GM23338 (cell line): ENCODE measurements around the gene PLCG2. TPM values are rescaled to one million over a fixed set of nuclear protein-coding genes. Genes with fewer than 3 reads are reported as not detected.

Source experiments
- ATAC-seq: fragments of 200-7000 bp; cut with Tn5 transposase; 3 replicates; pipeline ENCODE4 v1.9.1; 2020
- DNase-seq: peaks from one replicate; pipeline ENCODE4 v3.0.0-alpha.2; 2015; ENCODE audit warnings: low spot score
- H2AFZ ChIP-seq: fragments of 200-600 bp; sonication (generic); 2 replicates; pipeline ENCODE4 v1.8.0; 2016; ENCODE audit warnings: antibody characterized with exemption, mild to moderate bottlenecking, moderate library complexity
- H3F3A ChIP-seq: fragments of 200-600 bp; sonication (generic); replicated peaks from 2 replicates; pipeline ENCODE4 v1.8.0; 2017; ENCODE audit warnings: antibody characterized with exemption, mixed run types, low read depth
- H3K27ac ChIP-seq: fragments of 200-600 bp; sonication (generic); 2 replicates; pipeline ENCODE4 v1.6.1; 2016; ENCODE audit warnings: low read depth
- H3K27me3 ChIP-seq: fragments of 200-600 bp; sonication (generic); 2 replicates; pipeline ENCODE4 v1.8.0; 2016; ENCODE audit warnings: mild to moderate bottlenecking, mixed run types, moderate library complexity; ENCODE audit not compliant: insufficient read depth
- H3K36me3 ChIP-seq: fragments of 200-600 bp; sonication (generic); 2 replicates; pipeline ENCODE4 v1.8.0; 2016; ENCODE audit warnings: mild to moderate bottlenecking; ENCODE audit not compliant: insufficient read depth
- H3K4me1 ChIP-seq: fragments of 200-600 bp; sonication (generic); 2 replicates; pipeline ENCODE4 v1.8.0; 2016; ENCODE audit warnings: mild to moderate bottlenecking, moderate library complexity; ENCODE audit not compliant: insufficient read depth
- H3K4me2 ChIP-seq: fragments of 200-600 bp; sonication (generic); 2 replicates; pipeline ENCODE4 v1.7.1; 2017; ENCODE audit warnings: mixed run types
- H3K4me3 ChIP-seq: fragments of 200-600 bp; sonication (generic); 2 replicates; pipeline ENCODE4 v1.6.1; 2016; ENCODE audit warnings: mixed run types
- H3K79me2 ChIP-seq: fragments of 200-600 bp; sonication (generic); replicated peaks from 2 replicates; pipeline ENCODE4 v1.8.0; 2017; ENCODE audit warnings: mild to moderate bottlenecking; ENCODE audit not compliant: insufficient read depth
- H3K9me2 ChIP-seq: fragments of 200-600 bp; sonication (generic); 2 replicates; pipeline ENCODE4 v1.8.0; 2017; ENCODE audit not compliant: insufficient read depth
- H4K20me1 ChIP-seq: fragments of 200-600 bp; sonication (generic); replicated peaks from 2 replicates; pipeline ENCODE4 v1.8.0; 2017; ENCODE audit warnings: mild to moderate bottlenecking; ENCODE audit not compliant: insufficient read depth
- H3K27ac Mint-ChIP-seq: 2 replicates; pipeline ENCODE4 v1.8.0; 2020; ENCODE audit warnings: inconsistent platforms, mild to moderate bottlenecking, moderate library complexity, mixed read lengths
- H3K27me3 Mint-ChIP-seq: 3 replicates; pipeline ENCODE4 v1.8.0; 2022; ENCODE audit warnings: low read depth, mild to moderate bottlenecking, moderate library complexity, mixed read lengths, inconsistent platforms; ENCODE audit not compliant: insufficient read depth, poor library complexity
- H3K36me3 Mint-ChIP-seq: 3 replicates; pipeline ENCODE4 v1.8.0; 2021; ENCODE audit warnings: low read depth, mild to moderate bottlenecking, inconsistent platforms, moderate library complexity, mixed read lengths
- H3K4me1 Mint-ChIP-seq: 3 replicates; pipeline ENCODE4 v1.8.0; 2020; ENCODE audit warnings: mild to moderate bottlenecking, inconsistent platforms, mixed read lengths
- H3K4me3 Mint-ChIP-seq: 3 replicates; pipeline ENCODE4 v1.8.0; 2021; ENCODE audit warnings: moderate library complexity, mild to moderate bottlenecking, inconsistent platforms, mixed read lengths
- H3K9me3 Mint-ChIP-seq: 3 replicates; pipeline ENCODE4 v1.8.0; 2020; ENCODE audit warnings: moderate library complexity, mild to moderate bottlenecking, inconsistent platforms, mixed read lengths
- CREB1 ChIP-seq: fragments of 250-450 bp; sonication (Bioruptor Pico); IDR thresholded peaks from 2 replicates; pipeline ENCODE4 v1.5.0; 2020; ENCODE audit warnings: low read depth, mild to moderate bottlenecking, moderate library complexity
- ETS1 ChIP-seq: IDR thresholded peaks from 2 replicates; pipeline ENCODE4 v1.6.1; 2016; ENCODE audit warnings: antibody characterized with exemption
- EZH2 ChIP-seq: fragments of 200-600 bp; sonication (generic); IDR thresholded peaks from one replicate; pipeline ENCODE4 v1.8.0; 2017; ENCODE audit warnings: antibody characterized with exemption, mild to moderate bottlenecking, low read depth; ENCODE audit not compliant: unreplicated experiment
- EZH2phosphoT487 ChIP-seq: fragments of 200-600 bp; sonication (generic); IDR thresholded peaks from one replicate; pipeline ENCODE4 v1.8.1; 2018; ENCODE audit warnings: antibody characterized with exemption; ENCODE audit not compliant: unreplicated experiment
- ZNF114 ChIP-seq: fragments of 250-450 bp; sonication (Bioruptor Pico); IDR thresholded peaks from 2 replicates; pipeline ENCODE4 v1.5.0; 2020; ENCODE audit warnings: mild to moderate bottlenecking, moderate library complexity
- ZNF331 ChIP-seq: fragments of 250-450 bp; sonication (Bioruptor Pico); IDR thresholded peaks from 2 replicates; pipeline ENCODE4 v1.5.0; 2020; ENCODE audit warnings: low read depth, mild to moderate bottlenecking, moderate library complexity
- polyA plus RNA-seq: library from polyadenylated mRNA; unstranded; fragments of >200 nt; fragmentation: Nextera tagmentation; extraction: Ambion mirVana; gene quantifications from 2 replicates; pipeline ENCODE4 v1.2.1, GENCODE V29; 2016
- total RNA-seq: library from RNA; depleted of rRNA; stranded (reverse); fragments of >200 nt; shearing (Covaris generic); gene quantifications from 2 replicates; pipeline ENCODE4 v1.2.3, GENCODE V29; 2014
- TF ChIP-seq, protein P1 (sequence below): fragments of 250-450 bp; sonication (Bioruptor Pico); IDR thresholded peaks from 2 replicates; pipeline ENCODE4 v1.5.0; 2020; ENCODE audit warnings: mild to moderate bottlenecking, moderate library complexity
- TF ChIP-seq, protein P2 (sequence below): IDR thresholded peaks from one replicate; pipeline ENCODE4 v1.6.1; 2018; ENCODE audit warnings: antibody characterized with exemption; ENCODE audit not compliant: unreplicated experiment

Gene PLCG2
- total and polyA plus RNA-seq, 2 experiments from 2014 or later: 2.4 to 5.9 TPM

DNA sequence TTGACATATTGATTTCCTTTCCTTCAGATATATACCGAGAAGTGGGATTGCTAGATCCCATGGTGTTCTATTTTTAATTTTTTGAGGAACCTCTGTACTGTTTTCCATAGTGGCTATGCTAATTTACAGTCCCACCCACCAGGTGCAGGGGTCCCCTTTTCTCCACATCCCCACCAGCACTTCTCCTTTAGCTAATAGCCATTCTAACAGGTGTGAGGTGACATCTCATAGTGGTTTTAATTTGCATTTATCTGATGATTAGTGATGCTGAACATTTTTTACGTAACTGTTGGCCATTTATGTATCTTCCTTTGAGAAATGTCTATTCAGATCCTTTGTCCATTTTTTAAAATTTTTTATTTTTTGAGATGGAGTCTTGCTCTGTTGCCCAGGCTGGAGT lies 138.3 kb downstream of the PLCG2 start (continued):
- TF ChIP-seq, protein P1, sequence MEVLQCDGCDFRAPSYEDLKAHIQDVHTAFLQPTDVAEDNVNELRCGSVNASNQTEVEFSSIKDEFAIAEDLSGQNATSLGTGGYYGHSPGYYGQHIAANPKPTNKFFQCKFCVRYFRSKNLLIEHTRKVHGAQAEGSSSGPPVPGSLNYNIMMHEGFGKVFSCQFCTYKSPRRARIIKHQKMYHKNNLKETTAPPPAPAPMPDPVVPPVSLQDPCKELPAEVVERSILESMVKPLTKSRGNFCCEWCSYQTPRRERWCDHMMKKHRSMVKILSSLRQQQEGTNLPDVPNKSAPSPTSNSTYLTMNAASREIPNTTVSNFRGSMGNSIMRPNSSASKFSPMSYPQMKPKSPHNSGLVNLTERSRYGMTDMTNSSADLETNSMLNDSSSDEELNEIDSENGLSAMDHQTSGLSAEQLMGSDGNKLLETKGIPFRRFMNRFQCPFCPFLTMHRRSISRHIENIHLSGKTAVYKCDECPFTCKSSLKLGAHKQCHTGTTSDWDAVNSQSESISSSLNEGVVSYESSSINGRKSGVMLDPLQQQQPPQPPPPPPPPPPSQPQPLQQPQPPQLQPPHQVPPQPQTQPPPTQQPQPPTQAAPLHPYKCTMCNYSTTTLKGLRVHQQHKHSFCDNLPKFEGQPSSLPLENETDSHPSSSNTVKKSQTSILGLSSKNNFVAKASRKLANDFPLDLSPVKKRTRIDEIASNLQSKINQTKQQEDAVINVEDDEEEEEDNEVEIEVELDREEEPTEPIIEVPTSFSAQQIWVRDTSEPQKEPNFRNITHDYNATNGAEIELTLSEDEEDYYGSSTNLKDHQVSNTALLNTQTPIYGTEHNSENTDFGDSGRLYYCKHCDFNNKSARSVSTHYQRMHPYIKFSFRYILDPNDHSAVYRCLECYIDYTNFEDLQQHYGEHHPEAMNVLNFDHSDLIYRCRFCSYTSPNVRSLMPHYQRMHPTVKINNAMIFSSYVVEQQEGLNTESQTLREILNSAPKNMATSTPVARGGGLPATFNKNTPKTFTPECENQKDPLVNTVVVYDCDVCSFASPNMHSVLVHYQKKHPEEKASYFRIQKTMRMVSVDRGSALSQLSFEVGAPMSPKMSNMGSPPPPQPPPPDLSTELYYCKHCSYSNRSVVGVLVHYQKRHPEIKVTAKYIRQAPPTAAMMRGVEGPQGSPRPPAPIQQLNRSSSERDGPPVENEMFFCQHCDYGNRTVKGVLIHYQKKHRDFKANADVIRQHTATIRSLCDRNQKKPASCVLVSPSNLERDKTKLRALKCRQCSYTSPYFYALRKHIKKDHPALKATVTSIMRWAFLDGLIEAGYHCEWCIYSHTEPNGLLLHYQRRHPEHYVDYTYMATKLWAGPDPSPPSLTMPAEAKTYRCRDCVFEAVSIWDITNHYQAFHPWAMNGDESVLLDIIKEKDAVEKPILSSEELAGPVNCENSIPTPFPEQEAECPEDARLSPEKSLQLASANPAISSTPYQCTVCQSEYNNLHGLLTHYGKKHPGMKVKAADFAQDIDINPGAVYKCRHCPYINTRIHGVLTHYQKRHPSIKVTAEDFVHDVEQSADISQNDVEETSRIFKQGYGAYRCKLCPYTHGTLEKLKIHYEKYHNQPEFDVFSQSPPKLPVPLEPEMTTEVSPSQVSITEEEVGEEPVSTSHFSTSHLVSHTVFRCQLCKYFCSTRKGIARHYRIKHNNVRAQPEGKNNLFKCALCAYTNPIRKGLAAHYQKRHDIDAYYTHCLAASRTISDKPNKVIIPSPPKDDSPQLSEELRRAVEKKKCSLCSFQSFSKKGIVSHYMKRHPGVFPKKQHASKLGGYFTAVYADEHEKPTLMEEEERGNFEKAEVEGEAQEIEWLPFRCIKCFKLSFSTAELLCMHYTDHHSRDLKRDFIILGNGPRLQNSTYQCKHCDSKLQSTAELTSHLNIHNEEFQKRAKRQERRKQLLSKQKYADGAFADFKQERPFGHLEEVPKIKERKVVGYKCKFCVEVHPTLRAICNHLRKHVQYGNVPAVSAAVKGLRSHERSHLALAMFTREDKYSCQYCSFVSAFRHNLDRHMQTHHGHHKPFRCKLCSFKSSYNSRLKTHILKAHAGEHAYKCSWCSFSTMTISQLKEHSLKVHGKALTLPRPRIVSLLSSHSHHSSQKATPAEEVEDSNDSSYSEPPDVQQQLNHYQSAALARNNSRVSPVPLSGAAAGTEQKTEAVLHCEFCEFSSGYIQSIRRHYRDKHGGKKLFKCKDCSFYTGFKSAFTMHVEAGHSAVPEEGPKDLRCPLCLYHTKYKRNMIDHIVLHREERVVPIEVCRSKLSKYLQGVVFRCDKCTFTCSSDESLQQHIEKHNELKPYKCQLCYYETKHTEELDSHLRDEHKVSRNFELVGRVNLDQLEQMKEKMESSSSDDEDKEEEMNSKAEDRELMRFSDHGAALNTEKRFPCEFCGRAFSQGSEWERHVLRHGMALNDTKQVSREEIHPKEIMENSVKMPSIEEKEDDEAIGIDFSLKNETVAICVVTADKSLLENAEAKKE (CRISPR knock-in tag): no peak
- TF ChIP-seq CREB1 (CRISPR knock-in tag): no peak
- TF ChIP-seq ZNF331 (CRISPR knock-in tag): no peak
- TF ChIP-seq EZH2: no peak
- TF ChIP-seq, protein P2, sequence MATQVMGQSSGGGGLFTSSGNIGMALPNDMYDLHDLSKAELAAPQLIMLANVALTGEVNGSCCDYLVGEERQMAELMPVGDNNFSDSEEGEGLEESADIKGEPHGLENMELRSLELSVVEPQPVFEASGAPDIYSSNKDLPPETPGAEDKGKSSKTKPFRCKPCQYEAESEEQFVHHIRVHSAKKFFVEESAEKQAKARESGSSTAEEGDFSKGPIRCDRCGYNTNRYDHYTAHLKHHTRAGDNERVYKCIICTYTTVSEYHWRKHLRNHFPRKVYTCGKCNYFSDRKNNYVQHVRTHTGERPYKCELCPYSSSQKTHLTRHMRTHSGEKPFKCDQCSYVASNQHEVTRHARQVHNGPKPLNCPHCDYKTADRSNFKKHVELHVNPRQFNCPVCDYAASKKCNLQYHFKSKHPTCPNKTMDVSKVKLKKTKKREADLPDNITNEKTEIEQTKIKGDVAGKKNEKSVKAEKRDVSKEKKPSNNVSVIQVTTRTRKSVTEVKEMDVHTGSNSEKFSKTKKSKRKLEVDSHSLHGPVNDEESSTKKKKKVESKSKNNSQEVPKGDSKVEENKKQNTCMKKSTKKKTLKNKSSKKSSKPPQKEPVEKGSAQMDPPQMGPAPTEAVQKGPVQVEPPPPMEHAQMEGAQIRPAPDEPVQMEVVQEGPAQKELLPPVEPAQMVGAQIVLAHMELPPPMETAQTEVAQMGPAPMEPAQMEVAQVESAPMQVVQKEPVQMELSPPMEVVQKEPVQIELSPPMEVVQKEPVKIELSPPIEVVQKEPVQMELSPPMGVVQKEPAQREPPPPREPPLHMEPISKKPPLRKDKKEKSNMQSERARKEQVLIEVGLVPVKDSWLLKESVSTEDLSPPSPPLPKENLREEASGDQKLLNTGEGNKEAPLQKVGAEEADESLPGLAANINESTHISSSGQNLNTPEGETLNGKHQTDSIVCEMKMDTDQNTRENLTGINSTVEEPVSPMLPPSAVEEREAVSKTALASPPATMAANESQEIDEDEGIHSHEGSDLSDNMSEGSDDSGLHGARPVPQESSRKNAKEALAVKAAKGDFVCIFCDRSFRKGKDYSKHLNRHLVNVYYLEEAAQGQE: no peak

DNA sequence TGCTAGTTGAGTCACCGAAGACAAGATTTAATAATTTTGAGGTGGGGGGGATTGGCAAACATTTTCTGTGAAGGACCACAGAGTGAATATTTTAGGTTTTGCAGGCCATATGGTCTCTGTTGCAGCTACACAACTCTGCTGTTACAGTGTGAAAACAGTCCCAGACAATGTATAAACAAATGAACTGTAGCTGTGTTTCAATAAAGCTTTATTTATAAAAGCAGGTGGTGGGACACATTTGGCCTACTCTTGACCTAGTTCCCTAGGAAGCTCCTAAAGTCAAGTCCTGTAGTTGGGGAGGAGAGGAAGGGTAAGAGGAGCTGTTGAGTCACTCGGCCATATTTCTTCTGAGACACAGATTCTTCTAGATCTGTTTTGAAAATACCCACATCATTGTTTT lies 139.8 kb downstream of the PLCG2 start:
- Mint-ChIP-seq H3K4me1 (no peaks in the 10 kb centered on the region), H3K27me3 (no peaks in the 10 kb centered on the region), H3K9me3 (no peaks in the 10 kb centered on the region; the same call in 2 of the 3 replicates), H3K36me3 (no peaks in the 10 kb centered on the region), H3K27ac (no peak overlapping the region), H3K4me3 (no peak overlapping the region)
- Histone ChIP-seq H3K9me2 (no peaks in the 10 kb centered on the region; the same call in 1 of the 2 replicates), H3K27ac (no peak overlapping the region), H3F3A (no peaks in the 10 kb centered on the region), H2AFZ (no peak overlapping the region), H3K36me3 (no peaks in the 10 kb centered on the region), H3K79me2 (no peaks in the 10 kb centered on the region), H3K4me2 (no peak overlapping the region), H3K4me3 (no peak overlapping the region), H4K20me1 (no peaks in the 10 kb centered on the region), H3K4me1 (no peaks in the 10 kb centered on the region), H3K27me3 (no peaks in the 10 kb centered on the region)
- DNase-seq: no peak
- no peak for ATAC-seq
- TF ChIP-seq ZNF114 (no peak), EZH2 (no peak), ETS1 (no peak), EZH2phosphoT487 (no peak)
- TF ChIP-seq, protein P2: no peak
